ENCODE results near the gene TBX21. TPM values are rescaled to one million over a fixed set of nuclear protein-coding genes. Genes with fewer than 3 reads are reported as not detected.

TBX21 gene
- polyA plus RNA-seq, 3 donors, result 0.05 to 0.16 (median 0.13) TPM

DNA sequence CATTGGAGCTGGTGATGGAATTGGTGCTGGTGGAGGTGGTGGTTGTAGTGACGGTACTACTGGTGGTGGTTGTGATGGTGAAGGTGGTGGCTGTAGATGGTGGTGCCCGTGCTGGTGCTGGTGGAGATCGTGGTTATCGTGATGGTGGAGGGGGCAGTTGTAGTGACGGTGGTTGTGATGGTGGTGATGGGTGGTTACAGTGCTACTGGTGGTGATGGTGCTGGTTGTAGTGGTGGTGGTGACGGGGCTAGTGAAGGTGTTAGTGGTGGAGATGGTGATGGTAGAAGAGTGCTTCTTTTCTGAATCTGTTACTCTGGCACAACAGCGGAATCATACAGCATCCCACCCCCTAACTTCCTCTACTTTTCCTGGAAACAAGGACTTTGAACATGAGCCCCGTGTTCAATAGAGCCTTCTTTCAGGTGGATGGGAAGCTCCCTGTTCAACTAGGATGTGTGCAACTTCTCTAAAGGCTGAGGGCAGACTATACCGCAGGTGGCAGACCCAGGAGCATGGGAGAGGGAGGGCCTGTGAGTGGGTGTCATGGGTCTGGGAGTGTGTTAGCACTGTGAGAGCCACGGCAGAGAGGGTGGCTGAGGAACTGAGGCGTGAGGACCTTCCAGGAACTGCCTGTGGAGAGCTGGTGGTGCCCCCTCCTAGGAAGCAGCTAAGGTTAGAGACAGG, 8.2 kb downstream of the TBX21 start:
- H3K27me3 Mint-ChIP-seq (ENCODE audit: low read depth in 3 of 3), result peaks cover 31 to 53% (median 32%) of the 10 kb centered on the region in 3 donors
- Histone ChIP-seq H3K27me3 (ENCODE audit: control insufficient read depth in 2 of 2, insufficient read depth in 2 of 2, low read length in 2 of 2) (peaks cover 0 to 28% of the 10 kb centered on the region in 2 donors), H4K20me1 (ENCODE audit: insufficient read depth, low read length) (no peaks in the 10 kb centered on the region), H2AFZ (ENCODE audit: insufficient read depth, low read depth, low read length, poor library complexity, severe bottlenecking) (no peak overlapping the region), H3K4me1 (ENCODE audit: control insufficient read depth in 1 of 2, insufficient read depth in 2 of 2, low read length in 2 of 2) (no peaks in the 10 kb centered on the region), H3K36me3 (replicated peaks in 1 of 2; ENCODE audit: control insufficient read depth in 1 of 2, insufficient read depth in 2 of 2, low read length in 2 of 2) (no peaks in the 10 kb centered on the region), H3K9me3 (replicated peaks in 1 of 2; ENCODE audit: control insufficient read depth in 1 of 2, insufficient read depth in 1 of 2, low read length in 2 of 2) (no peaks in the 10 kb centered on the region), H3K9ac (ENCODE audit: insufficient read depth, low read length, poor library complexity, severe bottlenecking) (no peak overlapping the region), H3K4me3 (replicated peaks in 1 of 3; ENCODE audit: low read depth in 2 of 3, low read length in 3 of 3) (no peak overlapping the region), H3K27ac (ENCODE audit: low read depth in 1 of 2, low read length in 2 of 2) (no peak overlapping the region), H3K79me2 (ENCODE audit: insufficient read depth, low read length) (no peaks in the 10 kb centered on the region), H3K4me2 (replicated peaks; ENCODE audit: extremely low read depth, low read length, poor library complexity, severe bottlenecking) (no peak overlapping the region)
- DNase-seq, result no peak
- H3K4me3 Mint-ChIP-seq, result no peak overlapping the region
- H3K36me3 Mint-ChIP-seq, result no peaks in the 10 kb centered on the region
- H3K27ac Mint-ChIP-seq, result no peak overlapping the region
- WGBS (ENCODE audit: insufficient coverage), result 83% methylated on average over 9 of the region's 11 CpGs
- no peaks in the 10 kb centered on the region for H3K4me1 Mint-ChIP-seq
- TF ChIP-seq, protein P1, sequence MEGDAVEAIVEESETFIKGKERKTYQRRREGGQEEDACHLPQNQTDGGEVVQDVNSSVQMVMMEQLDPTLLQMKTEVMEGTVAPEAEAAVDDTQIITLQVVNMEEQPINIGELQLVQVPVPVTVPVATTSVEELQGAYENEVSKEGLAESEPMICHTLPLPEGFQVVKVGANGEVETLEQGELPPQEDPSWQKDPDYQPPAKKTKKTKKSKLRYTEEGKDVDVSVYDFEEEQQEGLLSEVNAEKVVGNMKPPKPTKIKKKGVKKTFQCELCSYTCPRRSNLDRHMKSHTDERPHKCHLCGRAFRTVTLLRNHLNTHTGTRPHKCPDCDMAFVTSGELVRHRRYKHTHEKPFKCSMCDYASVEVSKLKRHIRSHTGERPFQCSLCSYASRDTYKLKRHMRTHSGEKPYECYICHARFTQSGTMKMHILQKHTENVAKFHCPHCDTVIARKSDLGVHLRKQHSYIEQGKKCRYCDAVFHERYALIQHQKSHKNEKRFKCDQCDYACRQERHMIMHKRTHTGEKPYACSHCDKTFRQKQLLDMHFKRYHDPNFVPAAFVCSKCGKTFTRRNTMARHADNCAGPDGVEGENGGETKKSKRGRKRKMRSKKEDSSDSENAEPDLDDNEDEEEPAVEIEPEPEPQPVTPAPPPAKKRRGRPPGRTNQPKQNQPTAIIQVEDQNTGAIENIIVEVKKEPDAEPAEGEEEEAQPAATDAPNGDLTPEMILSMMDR (IDR thresholded peaks at IDR 0.05), result no peak
- intact Hi-C loops (cut with micrococcal nuclease), result no loop called here
- peaks cover 0 to 2% (median 0%) of the 10 kb centered on the region in 7 donors for H3K9me3 Mint-ChIP-seq

- Histone ChIP-seq H3K4me3 (replicated peaks in 1 of 3; ENCODE audit: low read depth in 2 of 3, low read length in 3 of 3) (no peak overlapping the region), H4K20me1 (ENCODE audit: insufficient read depth, low read length) (no peaks in the 10 kb centered on the region), H2AFZ (ENCODE audit: insufficient read depth, low read depth, low read length, poor library complexity, severe bottlenecking) (no peak overlapping the region), H3K27ac (ENCODE audit: low read depth in 1 of 2, low read length in 2 of 2) (no peak overlapping the region), H3K36me3 (replicated peaks in 1 of 2; ENCODE audit: control insufficient read depth in 1 of 2, insufficient read depth in 2 of 2, low read length in 2 of 2) (no peaks in the 10 kb centered on the region), H3K79me2 (ENCODE audit: insufficient read depth, low read length) (no peaks in the 10 kb centered on the region), H3K27me3 (ENCODE audit: control insufficient read depth in 2 of 2, insufficient read depth in 2 of 2, low read length in 2 of 2) (peaks cover 0 to 28% of the 10 kb centered on the region in 2 donors), H3K4me1 (ENCODE audit: control insufficient read depth in 1 of 2, insufficient read depth in 2 of 2, low read length in 2 of 2) (no peaks in the 10 kb centered on the region), H3K4me2 (replicated peaks; ENCODE audit: extremely low read depth, low read length, poor library complexity, severe bottlenecking) (no peak overlapping the region), H3K9me3 (replicated peaks in 1 of 2; ENCODE audit: control insufficient read depth in 1 of 2, insufficient read depth in 1 of 2, low read length in 2 of 2) (no peaks in the 10 kb centered on the region), H3K9ac (ENCODE audit: insufficient read depth, low read length, poor library complexity, severe bottlenecking) (no peak overlapping the region)
- Mint-ChIP-seq H3K4me3 (no peak overlapping the region), H3K36me3 (no peaks in the 10 kb centered on the region), H3K9me3 (peaks cover 0 to 2% (median 0%) of the 10 kb centered on the region in 7 donors), H3K4me1 (no peaks in the 10 kb centered on the region), H3K27ac (no peak overlapping the region), H3K27me3 (ENCODE audit: low read depth in 3 of 3) (peaks cover 32 to 53% (median 32%) of the 10 kb centered on the region in 3 donors)
- TF ChIP-seq, protein P1 (IDR thresholded peaks at IDR 0.05), result no peak
- intact Hi-C loops (cut with micrococcal nuclease), result no loop called here
- 72% methylated on average over 3 of the region's 9 CpGs for WGBS (ENCODE audit: insufficient coverage)
- no peak for DNase-seq
Observed at GRCh38 chr17:47741793-47742145, 8.7 kb downstream of the TBX21 start.

Data from CD14-positive monocyte (primary cell).